H9 (cell line): ENCODE results near the gene GRID1. TPM values are rescaled to one million over a fixed set of nuclear protein-coding genes. Genes with fewer than 3 reads are reported as not detected.
A peak's percentile ranks its signal among the peaks of the same experiment; 100 is the strongest.

Source experiments
- DNase-seq: peaks from one replicate; pipeline ENCODE4 v3.0.0-alpha.2; 2017
- H2AFZ ChIP-seq: one replicate; pipeline ENCODE4 v1.6.1; 2013; ENCODE audit warnings: mild to moderate bottlenecking, low read length, control low read depth, moderate library complexity
- H2AK5ac ChIP-seq: 2 replicates; pipeline ENCODE4 v1.6.1; 2013; ENCODE audit warnings: low read length, control low read depth, mixed read lengths; ENCODE audit not compliant: insufficient read length
- H2BK120ac ChIP-seq: one replicate; pipeline ENCODE4 v1.6.1; 2013; ENCODE audit warnings: low read depth, mild to moderate bottlenecking, low read length, control low read depth, inconsistent platforms; ENCODE audit not compliant: poor library complexity, severe bottlenecking
- H2BK12ac ChIP-seq: 2 replicates; pipeline ENCODE4 v1.6.1; 2013; ENCODE audit warnings: low read length, control low read depth, mixed read lengths, low read depth; ENCODE audit not compliant: insufficient read length
- H2BK15ac ChIP-seq: 2 replicates; pipeline ENCODE4 v1.6.1; 2013; ENCODE audit warnings: low read depth, low read length, control low read depth
- H2BK20ac ChIP-seq: one replicate; pipeline ENCODE4 v1.6.1; 2013; ENCODE audit warnings: low read depth, mild to moderate bottlenecking, low read length, control low read depth, inconsistent platforms; ENCODE audit not compliant: poor library complexity, severe bottlenecking
- H2BK5ac ChIP-seq: 2 replicates; pipeline ENCODE4 v1.6.1; 2013; ENCODE audit warnings: low read length, control low read depth, mixed read lengths; ENCODE audit not compliant: insufficient read length
- H3K14ac ChIP-seq: 2 replicates; pipeline ENCODE4 v1.6.1; 2013; ENCODE audit warnings: low read length, control low read depth; ENCODE audit not compliant: insufficient read depth
- H3K18ac ChIP-seq: 2 replicates; pipeline ENCODE4 v1.6.1; 2013; ENCODE audit warnings: low read depth, mild to moderate bottlenecking, mixed read lengths, low read length, control low read depth; ENCODE audit not compliant: insufficient read length
- H3K23ac ChIP-seq: 2 replicates; pipeline ENCODE4 v1.6.1; 2013; ENCODE audit warnings: low read length, control low read depth, mixed read lengths, low read depth; ENCODE audit not compliant: insufficient read length
- H3K23me2 ChIP-seq: 2 replicates; pipeline ENCODE4 v1.6.1; 2013; ENCODE audit warnings: low read depth, mild to moderate bottlenecking, mixed read lengths, low read length, control low read depth; ENCODE audit not compliant: insufficient read length, poor library complexity, severe bottlenecking
- H3K27ac ChIP-seq: 2 replicates; pipeline ENCODE4 v1.5.1; 2013; ENCODE audit warnings: low read length, control low read depth, mixed read lengths, low read depth; ENCODE audit not compliant: insufficient read length
- H3K27me3 ChIP-seq: 2 replicates; pipeline ENCODE4 v1.6.1; 2013; ENCODE audit warnings: low read length, control low read depth, inconsistent platforms; ENCODE audit not compliant: insufficient read depth
- H3K4ac ChIP-seq: 2 replicates; pipeline ENCODE4 v1.6.1; 2013; ENCODE audit warnings: low read depth, mild to moderate bottlenecking, control low read depth, inconsistent platforms, low read length, moderate library complexity
- H3K4me1 ChIP-seq: 2 replicates; pipeline ENCODE4 v1.6.1; 2013; ENCODE audit warnings: low read length, control low read depth, inconsistent platforms; ENCODE audit not compliant: insufficient read depth
- H3K4me2 ChIP-seq: 2 replicates; pipeline ENCODE4 v1.6.1; 2013; ENCODE audit warnings: low read length, control low read depth, mixed read lengths; ENCODE audit not compliant: insufficient read length, insufficient read depth
- H3K56ac ChIP-seq: 2 replicates; pipeline ENCODE4 v1.6.1; 2013; ENCODE audit warnings: low read depth, mild to moderate bottlenecking, mixed read lengths, low read length, control low read depth; ENCODE audit not compliant: insufficient read length
- H3K79me1 ChIP-seq: 2 replicates; pipeline ENCODE4 v1.6.1; 2013; ENCODE audit warnings: low read depth, mild to moderate bottlenecking, moderate library complexity, low read length, control low read depth, inconsistent platforms; ENCODE audit not compliant: insufficient read depth, poor library complexity, severe bottlenecking
- H3K79me2 ChIP-seq: 2 replicates; pipeline ENCODE4 v1.6.1; 2013; ENCODE audit warnings: low read length, control low read depth, inconsistent platforms; ENCODE audit not compliant: insufficient read depth
- H3K9ac ChIP-seq: 2 replicates; pipeline ENCODE4 v1.6.1; 2013; ENCODE audit warnings: low read length, control low read depth, mixed read lengths; ENCODE audit not compliant: insufficient read length; ENCODE audit errors: extremely low read depth
- H3K9me3 ChIP-seq: one replicate; pipeline ENCODE4 v1.6.1; 2013; ENCODE audit warnings: low read depth, low read length, inconsistent platforms; ENCODE audit not compliant: control insufficient read depth
- H3T11ph ChIP-seq: one replicate; pipeline ENCODE4 v1.6.1; 2013; ENCODE audit warnings: mild to moderate bottlenecking, low read length, control low read depth, inconsistent platforms
- H4K20me1 ChIP-seq: one replicate; pipeline ENCODE4 v1.6.1; 2013; ENCODE audit not compliant: control insufficient read depth, insufficient read length, insufficient read depth
- H4K5ac ChIP-seq: 2 replicates; pipeline ENCODE4 v1.6.1; 2013; ENCODE audit warnings: low read depth, mild to moderate bottlenecking, mixed read lengths, low read length, control low read depth; ENCODE audit not compliant: insufficient read length
- H4K8ac ChIP-seq: replicated peaks from 2 replicates; pipeline ENCODE4 v1.6.1; 2013; ENCODE audit warnings: low read length, control low read depth, mixed read lengths, low read depth; ENCODE audit not compliant: insufficient read length
- H4K91ac ChIP-seq: 2 replicates; pipeline ENCODE4 v1.6.1; 2013; ENCODE audit warnings: low read depth, mild to moderate bottlenecking, moderate library complexity, mixed read lengths, low read length, control low read depth; ENCODE audit not compliant: insufficient read length
- H3K27ac Mint-ChIP-seq, 3 experiments: 2 replicates in 2 of 3; 3 replicates in 1 of 3; pipeline ENCODE4 v1.8.0; 2020 to 2021; ENCODE audit warnings: mixed read lengths in 3 of 3, mild to moderate bottlenecking in 1 of 3, moderate library complexity in 1 of 3
- H3K27me3 Mint-ChIP-seq: 2 replicates; pipeline ENCODE4 v1.8.0; 2021; ENCODE audit warnings: low read depth, mild to moderate bottlenecking, moderate library complexity, mixed read lengths
- H3K36me3 Mint-ChIP-seq, 3 experiments: 2 replicates in 2 of 3; 3 replicates in 1 of 3; pipeline ENCODE4 v1.8.0; 2020 to 2021; ENCODE audit warnings: low read depth in 3 of 3, mixed read lengths in 3 of 3; ENCODE audit not compliant: insufficient read depth in 1 of 3
- H3K4me1 Mint-ChIP-seq, 2 experiments: 2 replicates each; pipeline ENCODE4 v1.8.0; 2020; ENCODE audit warnings: mixed read lengths in 2 of 2
- H3K4me3 Mint-ChIP-seq, 2 experiments: 2 replicates in 1 of 2; 3 replicates in 1 of 2; pipeline ENCODE4 v1.8.0; 2020 to 2021; ENCODE audit warnings: mild to moderate bottlenecking in 2 of 2, mixed read lengths in 2 of 2, moderate library complexity in 1 of 2
- H3K9me3 Mint-ChIP-seq, 2 experiments: 2 replicates in 1 of 2; 3 replicates in 1 of 2; pipeline ENCODE4 v1.8.0; 2020; ENCODE audit warnings: mild to moderate bottlenecking in 2 of 2, mixed read lengths in 2 of 2, moderate library complexity in 1 of 2
- CTCF ChIP-seq: fragments of 200-600 bp; sonication (generic); conservative IDR thresholded peaks from 3 replicates; pipeline ENCODE4 v1.8.0; 2021; ENCODE audit warnings: antibody characterized with exemption, mild to moderate bottlenecking
- WGBS: extraction: QIAGEN DNeasy Blood & Tissue Kit; methylation state at CpG from one replicate; pipeline ENCODE4 v1.1.7; 2013; ENCODE audit warnings: missing lambda C conversion rate, low lambda C conversion rate, mixed read lengths; ENCODE audit not compliant: insufficient read length; ENCODE audit errors: extremely low coverage; 5-methylcytosine and 5-hydroxymethylcytosine counted together
- total RNA-seq: library from RNA; stranded (reverse); gene quantifications from 2 replicates; pipeline ENCODE4 v1.2.1, GENCODE V29; 2021

Gene GRID1
- total RNA-seq, 1 experiment from 2014 or later = 0.35 TPM

- H3K23ac ChIP-seq = no peak overlapping the region
- H3K27ac ChIP-seq = no peak overlapping the region
- peak; percentile 66 for TF ChIP-seq CTCF
- no peaks in the 10 kb centered on the region for H3K27me3 ChIP-seq
- no peak overlapping the region for H3T11ph ChIP-seq
- H4K20me1 ChIP-seq = no peaks in the 10 kb centered on the region
- Mint-ChIP-seq H3K4me1 (no peaks in the 10 kb centered on the region), H3K36me3 (peaks cover 0 to 10% (median 0%) of the 10 kb centered on the region in 3 experiments; a peak in 2 of 7 replicates), H3K27ac (no peak overlapping the region), H3K27me3 (peaks cover 2% of the 10 kb centered on the region; the same call in 1 of the 2 replicates), H3K4me3 (no peak overlapping the region), H3K9me3 (peaks cover 4 to 9% of the 10 kb centered on the region in 2 experiments; a peak in 3 of 5 replicates)
- H4K8ac ChIP-seq = no peak overlapping the region
- no peak overlapping the region for H2BK12ac ChIP-seq
- H3K56ac ChIP-seq = no peak overlapping the region
- H2BK5ac ChIP-seq = no peak overlapping the region
- H3K79me1 ChIP-seq = no peaks in the 10 kb centered on the region
- H2AFZ ChIP-seq = no peak overlapping the region
- H3K79me2 ChIP-seq = no peaks in the 10 kb centered on the region
- H2BK15ac ChIP-seq = no peak overlapping the region; the same call in 1 of the 2 replicates
- H3K4ac ChIP-seq = no peak overlapping the region
- H4K91ac ChIP-seq = no peak overlapping the region
- H2BK120ac ChIP-seq = no peak overlapping the region
- H3K14ac ChIP-seq = no peak overlapping the region
- no peak overlapping the region for H2BK20ac ChIP-seq
- no peak overlapping the region for H3K4me2 ChIP-seq
- no peak overlapping the region for H3K9ac ChIP-seq
- no peak overlapping the region for H3K18ac ChIP-seq
- H3K23me2 ChIP-seq = no peaks in the 10 kb centered on the region
- WGBS = no CpG with 5 or more reads among the region's 3 CpGs
- DNase-seq = no peak
- H4K5ac ChIP-seq = no peak overlapping the region
- no peak overlapping the region for H2AK5ac ChIP-seq
- H3K4me1 ChIP-seq = no peaks in the 10 kb centered on the region
- no peaks in the 10 kb centered on the region for H3K9me3 ChIP-seq
Observed at GRCh38 chr10:85995791-85996190, 370.8 kb downstream of the GRID1 start.
